Fibroblast of lung (primary cell): Measurements from ENCODE around the gene NKX6-2. TPM values are rescaled to one million over a fixed set of nuclear protein-coding genes. Genes with fewer than 3 reads are reported as not detected.

ENCODE experiments used
- DNase-seq, 2 donors: peaks; one replicate each; pipeline versions ENCODE4 v3.0.0 to v3.0.0-alpha.2; 2010; ENCODE audit warnings: low read depth in 2 of 2
- H2AFZ ChIP-seq: 2 replicates; pipeline ENCODE4 v1.5.1; 2012; ENCODE audit warnings: low read length, control low read depth, inconsistent platforms
- H3K27ac ChIP-seq: 2 replicates; pipeline ENCODE4 v1.5.1; 2011; ENCODE audit warnings: low read length, control low read depth; ENCODE audit not compliant: insufficient read depth
- H3K27me3 ChIP-seq: 2 replicates; pipeline ENCODE4 v1.5.1; 2011; ENCODE audit warnings: mild to moderate bottlenecking, low read length; ENCODE audit not compliant: control insufficient read depth, insufficient read depth
- H3K36me3 ChIP-seq: 2 replicates; pipeline ENCODE4 v1.5.1; 2011; ENCODE audit warnings: low read length; ENCODE audit not compliant: control insufficient read depth, insufficient read depth
- H3K4me1 ChIP-seq: 2 replicates; pipeline ENCODE4 v1.5.1; 2011; ENCODE audit warnings: low read length; ENCODE audit not compliant: control insufficient read depth, insufficient read depth; ENCODE audit errors: extremely low read depth
- H3K4me2 ChIP-seq: 2 replicates; pipeline ENCODE4 v1.5.1; 2011; ENCODE audit warnings: low read length, control low read depth; ENCODE audit not compliant: insufficient read depth; ENCODE audit errors: extremely low read depth
- H3K4me3 ChIP-seq, 4 experiments: fragments of 200-600 bp in 1 of 4; sonication (generic) in 1 of 4; replicated peaks in 1 of 4; 2 replicates each; pipeline ENCODE4 v1.5.1; 2011 to 2016; ENCODE audit warnings: low read length in 4 of 4, low read depth in 3 of 4, mild to moderate bottlenecking in 3 of 4, control low read depth in 2 of 4, inconsistent platforms in 1 of 4, mixed read lengths in 1 of 4; ENCODE audit not compliant: insufficient read depth in 1 of 4; ENCODE audit errors: control extremely low read depth in 1 of 4
- H3K79me2 ChIP-seq: 2 replicates; pipeline ENCODE4 v1.5.1; 2012; ENCODE audit warnings: mild to moderate bottlenecking, low read length, inconsistent platforms; ENCODE audit not compliant: control insufficient read depth, insufficient read depth
- H3K9ac ChIP-seq: 2 replicates; pipeline ENCODE4 v1.5.1; 2011; ENCODE audit warnings: mild to moderate bottlenecking, low read length, control low read depth; ENCODE audit not compliant: insufficient read depth
- H3K9me3 ChIP-seq: 2 replicates; pipeline ENCODE4 v1.5.1; 2012; ENCODE audit warnings: low read depth, low read length; ENCODE audit not compliant: control insufficient read depth, insufficient read depth
- H4K20me1 ChIP-seq: 2 replicates; pipeline ENCODE4 v1.5.1; 2011; ENCODE audit warnings: low read length; ENCODE audit not compliant: control insufficient read depth, insufficient read depth; ENCODE audit errors: extremely low read depth
- CTCF ChIP-seq, 2 donors: IDR thresholded peaks in 1 of 2; conservative IDR thresholded peaks in 1 of 2; 1 replicate in 1 of 2; 2 replicates in 1 of 2; pipeline ENCODE4 v1.5.1; 2011 to 2012; ENCODE audit warnings: low read length in 2 of 2, control low read depth in 1 of 2, inconsistent platforms in 1 of 2, low read depth in 1 of 2, mild to moderate bottlenecking in 1 of 2
- EZH2 ChIP-seq: IDR thresholded peaks from 2 replicates; pipeline ENCODE4 v1.5.1; 2012; ENCODE audit warnings: low read length, control low read depth, mild to moderate bottlenecking; ENCODE audit errors: missing control alignments
- polyA plus RNA-seq, 2 donors: library from polyadenylated mRNA; depleted of rRNA in 1 of 2; stranded (reverse) in 1 of 2; unstranded in 1 of 2; fragments of >200 nt; gene quantifications; 2 replicates each; pipeline ENCODE4 v1.2.1, GENCODE V29; 2011 to 2012; ENCODE audit warnings: missing spikeins in 1 of 2
- total RNA-seq: library from RNA; depleted of rRNA; stranded (reverse); fragments of >200 nt; gene quantifications from 2 replicates; pipeline ENCODE4 v1.2.1, GENCODE V29; 2014

The NKX6-2 gene
- total and polyA plus RNA-seq, 2 donors (not counting 1 experiment from before 2014, with no cell fraction given), result not detected

- Histone ChIP-seq H3K4me1 (no peaks in the 10 kb centered on the region), H3K27ac (no peak overlapping the region), H3K9ac (no peak overlapping the region), H3K79me2 (no peaks in the 10 kb centered on the region), H3K27me3 (peaks cover 33% of the 10 kb centered on the region), H3K9me3 (no peaks in the 10 kb centered on the region), H3K4me3 (no peak overlapping the region), H3K4me2 (no peak overlapping the region), H4K20me1 (no peaks in the 10 kb centered on the region), H2AFZ (no peak overlapping the region), H3K36me3 (no peaks in the 10 kb centered on the region)
- TF ChIP-seq CTCF (conservative IDR thresholded peaks at IDR 0.05 in 1 of 2, IDR thresholded peaks at IDR 0.05 in 1 of 2; ENCODE audit: low read depth in 1 of 2, low read length in 2 of 2) (no peak), EZH2 (no peak)
- no peak for DNase-seq
These were observed 1.7 kb upstream of the NKX6-2 start for GRCh38 chr10:132787495-132788179.

GRCh38 chr10:132786884-132787494 is 1.0 kb upstream of the NKX6-2 start:
- no peak overlapping the region for H3K4me2 ChIP-seq
- H3K79me2 ChIP-seq, result no peaks in the 10 kb centered on the region
- no peak overlapping the region for H3K4me3 ChIP-seq
- H3K27me3 ChIP-seq, result peaks cover 33% of the 10 kb centered on the region
- H2AFZ ChIP-seq, result no peak overlapping the region
- TF ChIP-seq EZH2, result peak; percentile 97
- TF ChIP-seq CTCF (conservative IDR thresholded peaks at IDR 0.05 in 1 of 2, IDR thresholded peaks at IDR 0.05 in 1 of 2; ENCODE audit: low read depth in 1 of 2, low read length in 2 of 2), result no peak
- H3K9ac ChIP-seq, result no peak overlapping the region
- no peaks in the 10 kb centered on the region for H3K36me3 ChIP-seq
- no peaks in the 10 kb centered on the region for H3K9me3 ChIP-seq
- no peak overlapping the region for H3K27ac ChIP-seq
- no peaks in the 10 kb centered on the region for H3K4me1 ChIP-seq
- no peak for DNase-seq
- H4K20me1 ChIP-seq, result no peaks in the 10 kb centered on the region

- no peaks in the 10 kb centered on the region for H3K36me3 ChIP-seq
- no peaks in the 10 kb centered on the region for H3K79me2 ChIP-seq
- no peaks in the 10 kb centered on the region for H3K9me3 ChIP-seq
- H3K27ac ChIP-seq, result no peak overlapping the region
- no peak overlapping the region for H3K9ac ChIP-seq
- H4K20me1 ChIP-seq, result no peaks in the 10 kb centered on the region
- DNase-seq, result no peak
- H2AFZ ChIP-seq, result no peak overlapping the region
- H3K4me2 ChIP-seq, result no peak overlapping the region
- no peak for TF ChIP-seq CTCF (conservative IDR thresholded peaks at IDR 0.05 in 1 of 2, IDR thresholded peaks at IDR 0.05 in 1 of 2; ENCODE audit: low read depth in 1 of 2, low read length in 2 of 2)
- peak; percentile 99 for TF ChIP-seq EZH2
- peaks cover 33% of the 10 kb centered on the region for H3K27me3 ChIP-seq
- no peaks in the 10 kb centered on the region for H3K4me1 ChIP-seq
- H3K4me3 ChIP-seq, result no peak overlapping the region
These were observed 533 bp upstream of the NKX6-2 start for GRCh38 chr10:132786476-132786883.
